HEK293T (cell line): ENCODE measurements around the gene FOXB1.

Source experiments
- CTCF ChIA-PET: fragments of 350-600 bp; formaldehyde crosslinking; extraction: SDS; loops from one replicate; lab custom pipeline; 2021; ENCODE audit warnings: antibody characterized with exemption, inconsistent platforms; lab: Yijun Ruan, JAX
- POLR2A ChIA-PET: fragments of 350-600 bp; formaldehyde crosslinking; extraction: SDS; loops from one replicate; lab custom pipeline; 2020; ENCODE audit warnings: antibody characterized with exemption, inconsistent platforms; lab: Yijun Ruan, JAX
- DNase-seq: peaks from one replicate; pipeline ENCODE4 v3.0.0; 2012; ENCODE audit warnings: mixed read lengths; ENCODE audit errors: extremely low spot score
- ARNT ChIP-seq: fragments of 450-650 bp; IDR thresholded peaks from 2 replicates; pipeline ENCODE4 v1.6.1; 2017; ENCODE audit warnings: mild to moderate bottlenecking
- BHLHE40 ChIP-seq: fragments of 450-650 bp; IDR thresholded peaks from 2 replicates; pipeline ENCODE4 v1.6.1; 2016; ENCODE audit warnings: mild to moderate bottlenecking, moderate library complexity, borderline replicate concordance
- CTBP1 ChIP-seq: fragments of 450-650 bp; IDR thresholded peaks from 2 replicates; pipeline ENCODE4 v1.6.1; 2016; ENCODE audit warnings: borderline replicate concordance
- ELF4 ChIP-seq: fragments of 450-650 bp; IDR thresholded peaks from 2 replicates; pipeline ENCODE4 v1.6.1; 2017; ENCODE audit warnings: antibody characterized with exemption
- FOXA1 ChIP-seq: fragments of 450-650 bp; IDR thresholded peaks from 2 replicates; pipeline ENCODE4 v1.6.1; 2016; ENCODE audit warnings: mild to moderate bottlenecking
- FOXK2 ChIP-seq: fragments of 450-650 bp; IDR thresholded peaks from 2 replicates; pipeline ENCODE4 v1.6.1; 2016; ENCODE audit warnings: mild to moderate bottlenecking
- FOXM1 ChIP-seq: fragments of 450-650 bp; IDR thresholded peaks from 2 replicates; pipeline ENCODE4 v1.6.1; 2017; ENCODE audit warnings: mild to moderate bottlenecking, borderline replicate concordance
- HDGF ChIP-seq: fragments of 450-650 bp; IDR thresholded peaks from 2 replicates; pipeline ENCODE4 v1.6.1; 2017; ENCODE audit warnings: antibody characterized with exemption, borderline replicate concordance
- L3MBTL2 ChIP-seq: fragments of 450-650 bp; conservative IDR thresholded peaks from 2 replicates; pipeline ENCODE4 v1.6.1; 2016; ENCODE audit warnings: mild to moderate bottlenecking
- LEF1 ChIP-seq: fragments of 450-650 bp; IDR thresholded peaks from 2 replicates; pipeline ENCODE4 v1.6.1; 2017; ENCODE audit warnings: mild to moderate bottlenecking, borderline replicate concordance
- NFRKB ChIP-seq: fragments of 450-650 bp; IDR thresholded peaks from 2 replicates; pipeline ENCODE4 v1.6.1; 2016; ENCODE audit warnings: mild to moderate bottlenecking, moderate library complexity
- SP1 ChIP-seq: fragments of 450-650 bp; IDR thresholded peaks from 2 replicates; pipeline ENCODE4 v1.6.1; 2017
- SUZ12 ChIP-seq: fragments of 450-650 bp; IDR thresholded peaks from 2 replicates; pipeline ENCODE4 v1.6.1; 2016; ENCODE audit warnings: mild to moderate bottlenecking
- TARDBP ChIP-seq: fragments of 450-650 bp; IDR thresholded peaks from 2 replicates; pipeline ENCODE4 v1.6.1; 2016
- ZNF384 ChIP-seq: fragments of 450-650 bp; IDR thresholded peaks from 2 replicates; pipeline ENCODE4 v1.6.1; 2016
- TF ChIP-seq, protein P1 (sequence below): fragments of 450-650 bp; IDR thresholded peaks from 2 replicates; pipeline ENCODE4 v1.6.1; 2016

FOXB1 gene

DNA sequence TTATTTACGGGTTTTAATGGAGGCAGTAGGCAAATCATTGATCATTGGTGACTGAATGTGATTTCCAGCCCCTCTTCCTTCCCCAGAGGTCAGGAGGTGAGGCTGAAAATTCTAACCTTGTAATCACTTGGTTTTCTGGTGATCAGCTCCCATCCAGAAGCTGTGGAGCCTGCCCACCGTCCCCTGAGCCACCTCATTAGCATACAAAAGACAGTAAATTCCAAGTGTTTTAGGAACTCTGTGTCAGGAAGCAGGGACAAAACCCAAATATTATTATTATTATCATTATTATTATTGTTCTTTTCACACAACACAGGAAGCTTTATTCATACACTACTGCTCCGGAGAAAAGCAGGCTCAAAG, 18.2 kb downstream of the FOXB1 start:
- no peak for TF ChIP-seq BHLHE40
- no peak for TF ChIP-seq SUZ12
- TF ChIP-seq, protein P1, sequence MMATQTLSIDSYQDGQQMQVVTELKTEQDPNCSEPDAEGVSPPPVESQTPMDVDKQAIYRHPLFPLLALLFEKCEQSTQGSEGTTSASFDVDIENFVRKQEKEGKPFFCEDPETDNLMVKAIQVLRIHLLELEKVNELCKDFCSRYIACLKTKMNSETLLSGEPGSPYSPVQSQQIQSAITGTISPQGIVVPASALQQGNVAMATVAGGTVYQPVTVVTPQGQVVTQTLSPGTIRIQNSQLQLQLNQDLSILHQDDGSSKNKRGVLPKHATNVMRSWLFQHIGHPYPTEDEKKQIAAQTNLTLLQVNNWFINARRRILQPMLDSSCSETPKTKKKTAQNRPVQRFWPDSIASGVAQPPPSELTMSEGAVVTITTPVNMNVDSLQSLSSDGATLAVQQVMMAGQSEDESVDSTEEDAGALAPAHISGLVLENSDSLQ, result no peak
- TF ChIP-seq NFRKB, result no peak
- TF ChIP-seq FOXK2, result no peak
- no peak for TF ChIP-seq TARDBP
- no peak for TF ChIP-seq ELF4
- TF ChIP-seq SP1, result no peak
- TF ChIP-seq HDGF, result no peak
- TF ChIP-seq FOXM1, result no peak
- TF ChIP-seq L3MBTL2, result no peak
- no peak for TF ChIP-seq ARNT
- TF ChIP-seq ZNF384, result no peak
- no peak for TF ChIP-seq FOXA1
- TF ChIP-seq CTBP1, result no peak
- TF ChIP-seq LEF1, result no peak
- POLR2A ChIA-PET, result no interaction called here
- no peak for DNase-seq
- CTCF ChIA-PET, result no interaction called here

- ChIA-PET CTCF (no interaction called here), POLR2A (no interaction called here)
- TF ChIP-seq NFRKB (no peak), ARNT (no peak), CTBP1 (no peak), ELF4 (no peak), FOXK2 (no peak), L3MBTL2 (no peak), SUZ12 (no peak), TARDBP (no peak), ZNF384 (no peak)
- TF ChIP-seq, protein P1, result no peak
- no peak for DNase-seq
These were observed 22.4 kb downstream of the FOXB1 start for GRCh38 chr15:60026555-60026954.

DNA sequence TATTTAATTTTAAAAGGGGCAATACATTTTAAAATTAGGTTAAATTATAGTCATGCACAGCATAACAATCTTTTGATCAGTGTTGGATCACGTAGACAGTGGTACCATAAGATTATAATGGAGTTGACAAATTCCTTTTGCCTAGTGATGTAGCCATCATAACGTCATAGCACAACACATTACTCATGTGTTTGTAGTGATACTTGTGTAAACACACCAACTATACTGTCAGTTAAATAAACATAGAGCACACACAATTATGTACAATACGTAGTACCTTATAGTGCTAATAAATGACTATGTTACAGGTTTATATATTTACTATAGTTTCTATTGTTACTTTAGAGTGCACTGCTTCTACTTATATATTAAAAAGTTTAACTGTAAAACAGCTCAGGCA, 31.2 kb downstream of the FOXB1 start:
- DNase-seq, result no peak
- ChIA-PET POLR2A (no interaction called here), CTCF (no interaction called here)
- TF ChIP-seq NFRKB, result no peak
- no peak for TF ChIP-seq FOXK2
- TF ChIP-seq SUZ12, result no peak

- CTCF ChIA-PET, result no interaction called here
- DNase-seq, result no peak
- TF ChIP-seq FOXM1 (no peak), ZNF384 (no peak), ARNT (no peak), BHLHE40 (no peak), CTBP1 (no peak)
- TF ChIP-seq, protein P1, result no peak
- POLR2A ChIA-PET, result no interaction called here
These were observed 35.2 kb downstream of the FOXB1 start for GRCh38 chr15:60039316-60039715.

- CTCF ChIA-PET, result no interaction called here
These were observed 39.8 kb downstream of the FOXB1 start for GRCh38 chr15:60043744-60044435.

GRCh38 chr15:60044636-60045270, 40.6 kb downstream of the FOXB1 start:
- peak; percentile 14 for DNase-seq
- TF ChIP-seq ZNF384, result no peak
- no peak for TF ChIP-seq L3MBTL2
- TF ChIP-seq SP1, result no peak
- TF ChIP-seq ARNT, result no peak
- TF ChIP-seq FOXM1, result no peak
- TF ChIP-seq CTBP1, result no peak
- TF ChIP-seq SUZ12, result no peak
- TF ChIP-seq BHLHE40, result no peak
- TF ChIP-seq FOXA1, result no peak
- TF ChIP-seq TARDBP, result no peak
- TF ChIP-seq LEF1, result no peak
- TF ChIP-seq HDGF, result no peak
- ChIA-PET POLR2A (no interaction called here), CTCF (no interaction called here)

More at GRCh38 chr15:60043744-60044435, 39.8 kb downstream of the FOXB1 start:
- TF ChIP-seq LEF1, result no peak
- TF ChIP-seq FOXA1, result no peak
- TF ChIP-seq ELF4, result no peak
- no peak for TF ChIP-seq HDGF
- TF ChIP-seq TARDBP, result no peak
- TF ChIP-seq, protein P1, result no peak
- no peak for TF ChIP-seq ZNF384
- no peak for TF ChIP-seq FOXM1
- TF ChIP-seq SP1, result no peak
- no peak for TF ChIP-seq CTBP1
- no peak for TF ChIP-seq NFRKB
- no peak for TF ChIP-seq FOXK2
- TF ChIP-seq ARNT, result no peak
- DNase-seq, result no peak
- POLR2A ChIA-PET, result no interaction called here
